Nasal cavity respiratory epithelium epithelial cell of viscerocranial mucosa (primary cell): Measurements from ENCODE around the gene ANKRD2. TPM values are rescaled to one million over a fixed set of nuclear protein-coding genes. Genes with fewer than 3 reads are reported as not detected.

Source experiments
- total RNA-seq: library from RNA; depleted of rRNA; stranded (reverse); fragments of >200 nt; gene quantifications from 2 replicates; pipeline ENCODE4 v1.2.3, GENCODE V29; 2014

ANKRD2 gene, protein sequence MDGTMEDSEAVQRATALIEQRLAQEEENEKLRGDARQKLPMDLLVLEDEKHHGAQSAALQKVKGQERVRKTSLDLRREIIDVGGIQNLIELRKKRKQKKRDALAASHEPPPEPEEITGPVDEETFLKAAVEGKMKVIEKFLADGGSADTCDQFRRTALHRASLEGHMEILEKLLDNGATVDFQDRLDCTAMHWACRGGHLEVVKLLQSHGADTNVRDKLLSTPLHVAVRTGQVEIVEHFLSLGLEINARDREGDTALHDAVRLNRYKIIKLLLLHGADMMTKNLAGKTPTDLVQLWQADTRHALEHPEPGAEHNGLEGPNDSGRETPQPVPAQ
- total RNA-seq = under 0.01 and 0.43 TPM in 2 replicates

GRCh38 chr10:97572214-97572989 lies at the start of gene ANKRD2:
TSS of gene ANKRD2 (plus strand) at chr10:97572779. CDS start at chr10:97572789, 10 bp downstream.

GRCh38 chr10:97584060-97584797 lies 11.7 kb downstream of the ANKRD2 start, which contains the start of gene HOGA1:
TSS of gene HOGA1 (plus strand) at chr10:97584389. CDS start at chr10:97584704, 315 bp downstream.

DNA sequence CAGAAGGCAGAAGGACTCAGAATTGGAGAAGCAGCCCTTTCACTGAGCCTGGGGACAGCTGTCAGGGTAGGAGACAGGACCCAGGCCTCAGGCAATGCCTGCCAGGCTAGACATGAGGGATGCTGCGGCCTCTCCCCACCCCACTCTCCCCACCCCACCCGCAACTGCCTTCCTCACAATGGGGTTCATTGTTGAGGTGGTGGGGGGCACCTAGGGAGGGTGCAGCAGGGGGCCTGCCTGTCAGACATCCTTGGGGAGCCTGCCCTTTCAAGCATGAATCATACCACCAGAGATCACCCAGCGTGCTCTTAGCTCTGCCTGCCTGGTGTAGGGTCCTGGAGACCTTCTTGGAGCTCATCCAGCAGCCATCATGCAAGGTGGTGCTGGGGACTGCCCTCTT lies 16.9 kb downstream of the ANKRD2 start, which contains the start of gene C10orf62:
Gene C10orf62, plus strand, starts transcription at position 243 of the 400 bp plus-strand sequence. CDS start 177 bp downstream, outside the sequence.

DNA sequence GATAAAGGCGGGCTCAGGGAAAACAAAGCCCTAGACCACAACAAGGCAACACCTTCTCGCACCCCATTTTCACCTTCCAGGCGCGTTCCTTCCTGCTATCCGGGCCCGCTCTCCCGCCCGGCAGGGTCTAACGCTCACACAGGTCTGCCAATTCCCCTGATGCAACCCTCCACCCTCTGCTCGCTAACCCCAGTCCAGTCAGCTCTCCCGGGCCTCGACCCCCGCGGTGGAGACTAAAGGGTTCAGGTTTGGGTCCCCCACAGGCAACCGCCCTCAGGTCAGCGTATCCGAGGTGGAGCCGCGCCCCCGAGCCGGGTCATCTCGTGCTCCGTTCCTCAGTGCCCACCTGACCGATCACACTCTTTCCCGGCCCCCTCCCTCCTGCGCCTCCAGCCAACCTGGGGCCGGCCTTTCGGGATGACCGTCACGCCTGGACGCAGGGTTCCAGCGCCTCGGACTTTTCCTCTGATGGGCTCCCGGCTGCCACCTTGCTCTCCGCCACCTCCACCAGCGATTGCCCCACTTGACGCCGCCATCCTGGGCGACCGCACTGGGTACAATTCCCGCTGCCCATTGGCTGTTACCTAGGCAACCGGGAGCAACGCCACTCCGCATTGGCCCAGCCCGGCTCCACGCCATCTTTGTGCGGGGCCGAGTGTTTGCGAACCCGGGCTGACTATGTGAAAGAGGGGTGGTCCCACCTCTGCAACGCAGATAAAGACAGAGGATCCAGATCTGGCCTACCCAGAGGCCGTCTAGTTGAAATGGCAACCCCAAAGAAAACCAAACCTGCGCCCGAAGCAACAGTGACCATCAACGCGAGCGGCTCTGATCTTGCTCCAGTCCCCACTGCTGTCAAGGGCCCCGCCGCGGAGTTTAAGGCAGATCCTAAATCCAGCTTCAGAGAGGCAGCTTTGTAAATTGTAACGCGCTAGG lies 60.6 kb downstream of the ANKRD2 start, which contains the start of gene MORN4:
Gene MORN4, minus strand, starts transcription at position 552 of the 936 bp plus-strand sequence. CDS start 13,847 bp downstream, outside the sequence.

Other genes with a start within 250 kb of the ANKRD2 start
- gene FRAT2, start 238.1 kb upstream of the ANKRD2 start, total RNA-seq = 8.2 and 10.0 TPM in 2 replicates
- 47.8 and 53.1 TPM in 2 replicates for gene RRP12, start 171.4 kb upstream of the ANKRD2 start, total RNA-seq
- 275 and 341 TPM in 2 replicates for gene PGAM1, start 146.6 kb upstream of the ANKRD2 start, total RNA-seq
- 31.8 and 41.4 TPM in 2 replicates for gene EXOSC1, start 126.8 kb upstream of the ANKRD2 start, total RNA-seq
- 24.3 and 36.1 TPM in 2 replicates for gene ZDHHC16, start 126.6 kb upstream of the ANKRD2 start, total RNA-seq
- 34.2 and 50.1 TPM in 2 replicates for gene MMS19, start 74.4 kb upstream of the ANKRD2 start, total RNA-seq
- gene UBTD1, start 73.9 kb upstream of the ANKRD2 start, total RNA-seq = 13.0 and 18.2 TPM in 2 replicates
- 0.21 and 0.34 TPM in 2 replicates for gene HOGA1, start 11.6 kb downstream of the ANKRD2 start, total RNA-seq
- gene C10orf62, start 16.9 kb downstream of the ANKRD2 start, total RNA-seq = not detected in 2 replicates
- 10.0 and 11.3 TPM in 2 replicates for gene MORN4, start 60.7 kb downstream of the ANKRD2 start, total RNA-seq
- gene PI4K2A, start 67.9 kb downstream of the ANKRD2 start, total RNA-seq = 37.3 and 51.8 TPM in 2 replicates
- 48.2 and 104 TPM in 2 replicates for gene AVPI1, start 114.5 kb downstream of the ANKRD2 start, total RNA-seq
- gene MARVELD1, start 141.0 kb downstream of the ANKRD2 start, total RNA-seq = 2.4 and 7.5 TPM in 2 replicates
- gene ZFYVE27, start 164.3 kb downstream of the ANKRD2 start, total RNA-seq = 17.4 and 27.4 TPM in 2 replicates
- not detected in 2 replicates for gene SFRP5, start 199.2 kb downstream of the ANKRD2 start, total RNA-seq